GM18907 (cell line): ENCODE data around the gene ZNF316.

Experiments
- ATAC-seq: cut with Tn5 transposase; IDR thresholded peaks from one replicate; pipeline ENCODE4 v1.9.1; 2021; ENCODE audit warnings: mild to moderate bottlenecking, moderate library complexity; ENCODE audit not compliant: unreplicated experiment

ZNF316 gene

DNA sequence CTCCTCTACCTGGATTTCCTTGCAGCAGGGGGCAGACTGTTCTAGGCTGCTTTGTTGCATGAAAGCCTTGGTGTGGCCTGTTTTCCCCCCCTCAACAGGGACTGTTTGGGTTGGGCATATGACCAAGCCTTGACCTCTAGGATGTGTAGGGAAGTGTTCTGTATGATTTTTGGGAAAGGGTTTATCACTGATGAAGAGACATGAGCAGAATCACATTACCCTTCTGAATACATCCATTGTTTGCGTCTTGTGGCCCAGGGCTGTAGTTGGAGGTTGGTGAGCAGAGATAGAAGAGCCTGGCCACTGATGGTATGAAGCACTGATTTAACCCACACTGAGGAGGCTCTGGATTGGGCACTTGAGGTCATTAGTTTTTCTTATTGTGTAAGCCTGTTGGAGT lies 43.0 kb downstream of the ZNF316 start:
- no peak for ATAC-seq

DNA sequence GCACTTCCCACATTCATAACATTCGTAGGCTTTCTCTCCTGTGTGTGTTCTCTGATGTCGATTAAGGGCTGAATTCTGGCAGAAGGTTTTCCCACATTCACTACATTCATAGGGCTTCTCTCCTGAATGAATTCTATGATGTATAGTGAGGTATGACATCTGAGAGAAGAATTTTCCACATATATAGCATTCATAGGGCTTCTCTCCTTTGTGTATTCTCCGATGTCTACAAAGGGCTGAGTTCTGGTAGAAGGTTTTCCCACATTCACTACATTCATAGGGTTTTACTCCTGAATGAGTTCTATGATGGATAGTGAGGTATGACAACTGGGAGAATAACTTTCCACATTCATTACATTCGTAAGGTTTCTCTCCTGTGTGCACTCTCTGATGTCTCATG lies 54.0 kb downstream of the ZNF316 start:
- ATAC-seq: no peak

DNA sequence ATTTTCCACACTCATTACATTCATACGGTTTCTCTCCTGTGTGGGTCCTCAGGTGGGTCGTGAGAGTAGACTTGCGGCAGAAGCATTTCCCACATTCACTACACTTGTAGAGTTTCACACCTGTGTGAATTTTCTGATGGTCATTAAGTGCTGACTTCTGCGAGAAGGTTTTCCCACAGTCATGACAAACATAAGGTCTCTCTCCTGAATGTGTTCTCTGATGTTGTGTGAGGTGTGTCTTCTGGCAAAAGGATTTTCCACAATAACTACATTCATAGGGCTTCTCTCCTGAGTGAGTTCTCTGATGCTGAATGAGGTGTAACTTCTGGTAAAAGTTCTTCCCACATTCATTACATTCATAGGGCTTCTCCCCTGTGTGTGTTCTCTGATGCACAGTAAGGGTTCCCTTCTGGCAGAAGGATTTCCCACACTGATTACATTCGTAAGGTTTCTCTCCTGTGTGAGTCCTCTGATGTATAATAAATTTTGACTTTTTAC lies 54.5 kb downstream of the ZNF316 start:
- no peak for ATAC-seq

DNA sequence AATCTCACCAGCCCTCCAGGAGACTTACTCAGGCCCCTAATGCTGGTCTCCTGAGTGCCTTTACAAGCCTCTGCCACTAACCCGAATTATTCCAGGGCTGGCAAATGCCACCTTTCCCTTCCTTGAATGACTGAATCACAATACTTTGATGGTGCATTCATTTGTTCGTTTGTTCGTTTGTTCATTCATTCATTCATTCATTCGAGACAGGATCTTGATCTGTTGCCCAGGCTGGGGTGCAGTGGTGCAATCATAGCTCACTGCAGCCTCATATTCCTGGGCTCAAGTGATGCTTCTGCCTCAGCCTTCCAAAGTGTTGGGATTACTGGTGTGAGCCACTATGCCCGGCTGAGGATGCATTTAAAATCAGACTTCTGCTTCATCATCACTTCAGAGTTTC lies 63.7 kb downstream of the ZNF316 start:
- ATAC-seq: no peak

DNA sequence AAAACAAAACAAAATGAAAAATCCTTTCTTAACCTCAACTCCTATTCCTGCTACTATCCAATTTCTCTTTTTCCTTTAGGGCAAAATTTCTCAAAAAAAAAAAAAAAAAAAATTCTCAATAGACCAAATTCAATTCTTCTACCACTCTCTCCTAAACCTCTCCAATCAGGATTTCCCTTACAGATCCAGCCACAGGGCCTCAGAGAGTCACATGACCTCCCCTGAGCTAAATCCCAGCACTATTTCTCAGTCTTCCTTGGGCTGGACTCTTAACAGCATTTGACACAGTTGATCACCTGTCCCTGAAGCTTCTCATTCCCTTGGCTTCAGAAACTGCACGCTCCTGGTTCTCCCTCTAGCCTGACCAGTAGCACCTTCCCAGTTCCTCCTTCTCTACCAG lies 64.7 kb downstream of the ZNF316 start:
- ATAC-seq: no peak
